ENCODE data around the gene ZNF385A. TPM values are rescaled to one million over a fixed set of nuclear protein-coding genes. Genes with fewer than 3 reads are reported as not detected.

ZNF385A gene
- total and polyA plus RNA-seq, 4 donors, result 2.5 to 4.0 (median 2.8) TPM

DNA sequence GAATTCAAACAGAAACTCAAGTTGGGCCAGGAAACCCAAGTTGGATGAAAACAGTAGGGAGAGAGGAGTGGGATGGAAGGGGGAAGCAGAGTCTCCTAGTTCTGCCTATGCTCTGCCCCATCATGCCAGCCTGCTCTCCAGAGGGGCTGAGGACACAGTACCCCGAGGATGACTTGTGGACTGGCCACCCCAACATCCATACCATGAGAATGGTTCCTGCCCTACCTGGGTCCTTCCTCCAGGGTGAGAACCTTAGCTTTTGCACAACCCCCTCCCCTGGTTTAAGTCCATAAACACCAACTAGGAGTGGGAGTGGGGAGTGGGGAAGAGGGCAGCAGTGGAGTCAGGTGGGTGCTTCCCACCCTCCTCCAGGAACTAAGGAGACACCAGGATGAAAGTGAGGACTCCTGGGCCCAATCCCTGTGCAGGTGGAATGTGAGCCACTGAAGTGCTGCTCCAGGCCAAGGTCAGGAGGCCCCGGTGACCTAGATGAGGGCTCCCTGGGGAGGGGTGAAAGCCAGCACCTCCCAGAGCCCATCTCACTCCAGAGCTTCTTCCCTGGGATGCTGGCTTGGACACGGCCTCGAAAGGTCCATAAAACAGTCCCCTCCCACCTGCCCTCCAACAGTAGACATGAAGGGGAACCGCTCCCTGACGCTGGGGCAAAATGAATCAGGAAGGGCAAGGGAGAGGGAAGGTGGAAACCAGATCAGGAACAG is 6.6 kb downstream of the ZNF385A start:
- H3K4me3 ChIP-seq (ENCODE audit: low read depth in 1 of 3, low read length in 3 of 3), result no peak overlapping the region
- peaks cover 0 to 8% (median 2%) of the 10 kb centered on the region in 4 donors for H3K36me3 ChIP-seq (ENCODE audit: control insufficient read depth in 4 of 4, insufficient read depth in 3 of 4, low read depth in 1 of 4, low read length in 3 of 4)
- H3K9me3 ChIP-seq (ENCODE audit: control insufficient read depth in 4 of 4, low read length in 3 of 4), result no peaks in the 10 kb centered on the region
- no peak overlapping the region for H3K9ac ChIP-seq (ENCODE audit: low read depth in 1 of 2, low read length in 2 of 2)
- TF ChIP-seq SP1 (IDR thresholded peaks at IDR 0.05), result no peak
- TF ChIP-seq TAF1 (conservative IDR thresholded peaks at IDR 0.05), result no peak
- TF ChIP-seq FOXA2 (IDR thresholded peaks at IDR 0.05), result no peak
- no peak for TF ChIP-seq GABPA (IDR thresholded peaks at IDR 0.05 in 1 of 2, conservative IDR thresholded peaks at IDR 0.05 in 1 of 2)
- no peak for TF ChIP-seq HNF4G (IDR thresholded peaks at IDR 0.05)
- TF ChIP-seq RAD21 (IDR thresholded peaks at IDR 0.05), result no peak
- TF ChIP-seq, protein P1, sequence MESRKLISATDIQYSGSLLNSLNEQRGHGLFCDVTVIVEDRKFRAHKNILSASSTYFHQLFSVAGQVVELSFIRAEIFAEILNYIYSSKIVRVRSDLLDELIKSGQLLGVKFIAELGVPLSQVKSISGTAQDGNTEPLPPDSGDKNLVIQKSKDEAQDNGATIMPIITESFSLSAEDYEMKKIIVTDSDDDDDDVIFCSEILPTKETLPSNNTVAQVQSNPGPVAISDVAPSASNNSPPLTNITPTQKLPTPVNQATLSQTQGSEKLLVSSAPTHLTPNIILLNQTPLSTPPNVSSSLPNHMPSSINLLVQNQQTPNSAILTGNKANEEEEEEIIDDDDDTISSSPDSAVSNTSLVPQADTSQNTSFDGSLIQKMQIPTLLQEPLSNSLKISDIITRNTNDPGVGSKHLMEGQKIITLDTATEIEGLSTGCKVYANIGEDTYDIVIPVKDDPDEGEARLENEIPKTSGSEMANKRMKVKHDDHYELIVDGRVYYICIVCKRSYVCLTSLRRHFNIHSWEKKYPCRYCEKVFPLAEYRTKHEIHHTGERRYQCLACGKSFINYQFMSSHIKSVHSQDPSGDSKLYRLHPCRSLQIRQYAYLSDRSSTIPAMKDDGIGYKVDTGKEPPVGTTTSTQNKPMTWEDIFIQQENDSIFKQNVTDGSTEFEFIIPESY (IDR thresholded peaks at IDR 0.05), result no peak
- no peak for TF ChIP-seq HNF4A (conservative IDR thresholded peaks at IDR 0.05)
- no peak for DNase-seq (ENCODE audit: low spot score)
- H3K27me3 ChIP-seq (ENCODE audit: control insufficient read depth in 4 of 4, insufficient read depth in 4 of 4, low read length in 3 of 4), result no peaks in the 10 kb centered on the region
- no peak overlapping the region for H3K27ac ChIP-seq (ENCODE audit: low read depth in 1 of 2, low read length in 2 of 2)
- WGBS, result 91% methylated on average over 6 of the region's 6 CpGs
- peaks cover 5 to 11% (median 6%) of the 10 kb centered on the region in 4 donors for H3K4me1 ChIP-seq (ENCODE audit: control insufficient read depth in 4 of 4, insufficient read depth in 4 of 4, low read length in 3 of 4)

DNA sequence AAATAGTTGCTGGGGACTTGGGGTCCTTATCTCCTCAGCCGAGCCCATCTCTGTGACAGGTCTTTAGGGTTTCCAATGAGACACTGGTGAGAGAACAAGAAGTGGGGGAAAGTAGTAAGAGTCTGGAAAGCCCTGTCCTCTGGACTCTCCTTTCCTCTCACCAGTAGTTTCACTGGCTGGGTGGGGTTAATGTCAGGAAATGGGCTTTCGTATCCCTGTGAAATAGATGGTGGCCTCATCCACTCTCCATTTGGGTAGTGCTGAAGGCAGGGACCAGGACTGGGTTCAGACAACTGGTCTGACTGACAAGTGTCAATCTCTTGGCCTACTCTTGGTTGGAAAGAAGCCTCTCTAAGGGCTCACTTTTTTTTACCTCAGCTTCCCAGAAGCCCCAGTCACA is 7.5 kb downstream of the ZNF385A start:
- H3K4me1 ChIP-seq (ENCODE audit: control insufficient read depth in 4 of 4, insufficient read depth in 4 of 4, low read length in 3 of 4), result peaks cover 5 to 11% (median 6%) of the 10 kb centered on the region in 4 donors
- H3K9ac ChIP-seq (ENCODE audit: low read depth in 1 of 2, low read length in 2 of 2), result no peak overlapping the region
- DNase-seq (ENCODE audit: low spot score), result no peak
- no peak overlapping the region for H3K27ac ChIP-seq (ENCODE audit: low read depth in 1 of 2, low read length in 2 of 2)
- no peaks in the 10 kb centered on the region for H3K9me3 ChIP-seq (ENCODE audit: control insufficient read depth in 4 of 4, low read length in 3 of 4)
- H3K27me3 ChIP-seq (ENCODE audit: control insufficient read depth in 4 of 4, insufficient read depth in 4 of 4, low read length in 3 of 4), result no peaks in the 10 kb centered on the region
- TF ChIP-seq HNF4G (IDR thresholded peaks at IDR 0.05), result no peak
- no peak for TF ChIP-seq GABPA (IDR thresholded peaks at IDR 0.05 in 1 of 2, conservative IDR thresholded peaks at IDR 0.05 in 1 of 2)
- TF ChIP-seq RAD21 (IDR thresholded peaks at IDR 0.05), result no peak
- TF ChIP-seq, protein P2, sequence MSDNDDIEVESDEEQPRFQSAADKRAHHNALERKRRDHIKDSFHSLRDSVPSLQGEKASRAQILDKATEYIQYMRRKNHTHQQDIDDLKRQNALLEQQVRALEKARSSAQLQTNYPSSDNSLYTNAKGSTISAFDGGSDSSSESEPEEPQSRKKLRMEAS (IDR thresholded peaks at IDR 0.05), result no peak
- no peak overlapping the region for H3K4me3 ChIP-seq (ENCODE audit: low read depth in 1 of 3, low read length in 3 of 3)
- H3K36me3 ChIP-seq (ENCODE audit: control insufficient read depth in 4 of 4, insufficient read depth in 3 of 4, low read depth in 1 of 4, low read length in 3 of 4), result peaks cover 0 to 8% (median 2%) of the 10 kb centered on the region in 4 donors
- 90% methylated on average over 2 of the region's 2 CpGs for WGBS

DNA sequence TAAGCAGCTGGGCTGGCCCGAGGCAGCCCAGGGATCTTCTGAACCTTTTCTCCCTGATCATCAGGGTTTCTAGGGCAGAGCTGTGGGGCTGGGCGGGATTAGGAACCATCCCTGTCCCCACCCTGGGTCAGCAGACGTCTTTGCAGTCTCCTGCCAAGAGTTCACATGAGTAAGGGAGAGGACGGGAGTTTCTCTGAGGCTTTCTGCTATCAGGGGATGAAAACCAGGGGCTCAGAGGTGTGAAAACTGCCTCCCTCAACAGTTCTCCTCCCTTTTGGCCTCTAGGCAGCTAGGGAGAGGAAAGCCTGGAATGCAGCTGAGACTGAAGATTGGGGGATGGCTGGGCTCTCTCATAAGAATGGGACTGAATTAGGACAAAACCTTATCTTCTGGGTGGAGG is 7.9 kb downstream of the ZNF385A start:
- Histone ChIP-seq H3K27ac (ENCODE audit: low read depth in 1 of 2, low read length in 2 of 2) (no peak overlapping the region), H3K9me3 (ENCODE audit: control insufficient read depth in 4 of 4, low read length in 3 of 4) (no peaks in the 10 kb centered on the region), H3K9ac (ENCODE audit: low read depth in 1 of 2, low read length in 2 of 2) (no peak overlapping the region), H3K4me3 (ENCODE audit: low read depth in 1 of 3, low read length in 3 of 3) (no peak overlapping the region), H3K36me3 (ENCODE audit: control insufficient read depth in 4 of 4, insufficient read depth in 3 of 4, low read depth in 1 of 4, low read length in 3 of 4) (peaks cover 0 to 8% (median 2%) of the 10 kb centered on the region in 4 donors), H3K27me3 (ENCODE audit: control insufficient read depth in 4 of 4, insufficient read depth in 4 of 4, low read length in 3 of 4) (no peaks in the 10 kb centered on the region), H3K4me1 (ENCODE audit: control insufficient read depth in 4 of 4, insufficient read depth in 4 of 4, low read length in 3 of 4) (peaks cover 5 to 12% (median 6%) of the 10 kb centered on the region in 4 donors)
- DNase-seq (ENCODE audit: low spot score), result no peak
- WGBS, result 88% methylated on average over 4 of the region's 4 CpGs
- TF ChIP-seq HNF4A (conservative IDR thresholded peaks at IDR 0.05) (no peak), RXRA (IDR thresholded peaks at IDR 0.05) (no peak), RAD21 (IDR thresholded peaks at IDR 0.05) (no peak), JUND (IDR thresholded peaks at IDR 0.05) (no peak)
- TF ChIP-seq, protein P2 (IDR thresholded peaks at IDR 0.05), result no peak
- TF ChIP-seq, protein P1 (IDR thresholded peaks at IDR 0.05), result no peak
- TF ChIP-seq, protein P3, sequence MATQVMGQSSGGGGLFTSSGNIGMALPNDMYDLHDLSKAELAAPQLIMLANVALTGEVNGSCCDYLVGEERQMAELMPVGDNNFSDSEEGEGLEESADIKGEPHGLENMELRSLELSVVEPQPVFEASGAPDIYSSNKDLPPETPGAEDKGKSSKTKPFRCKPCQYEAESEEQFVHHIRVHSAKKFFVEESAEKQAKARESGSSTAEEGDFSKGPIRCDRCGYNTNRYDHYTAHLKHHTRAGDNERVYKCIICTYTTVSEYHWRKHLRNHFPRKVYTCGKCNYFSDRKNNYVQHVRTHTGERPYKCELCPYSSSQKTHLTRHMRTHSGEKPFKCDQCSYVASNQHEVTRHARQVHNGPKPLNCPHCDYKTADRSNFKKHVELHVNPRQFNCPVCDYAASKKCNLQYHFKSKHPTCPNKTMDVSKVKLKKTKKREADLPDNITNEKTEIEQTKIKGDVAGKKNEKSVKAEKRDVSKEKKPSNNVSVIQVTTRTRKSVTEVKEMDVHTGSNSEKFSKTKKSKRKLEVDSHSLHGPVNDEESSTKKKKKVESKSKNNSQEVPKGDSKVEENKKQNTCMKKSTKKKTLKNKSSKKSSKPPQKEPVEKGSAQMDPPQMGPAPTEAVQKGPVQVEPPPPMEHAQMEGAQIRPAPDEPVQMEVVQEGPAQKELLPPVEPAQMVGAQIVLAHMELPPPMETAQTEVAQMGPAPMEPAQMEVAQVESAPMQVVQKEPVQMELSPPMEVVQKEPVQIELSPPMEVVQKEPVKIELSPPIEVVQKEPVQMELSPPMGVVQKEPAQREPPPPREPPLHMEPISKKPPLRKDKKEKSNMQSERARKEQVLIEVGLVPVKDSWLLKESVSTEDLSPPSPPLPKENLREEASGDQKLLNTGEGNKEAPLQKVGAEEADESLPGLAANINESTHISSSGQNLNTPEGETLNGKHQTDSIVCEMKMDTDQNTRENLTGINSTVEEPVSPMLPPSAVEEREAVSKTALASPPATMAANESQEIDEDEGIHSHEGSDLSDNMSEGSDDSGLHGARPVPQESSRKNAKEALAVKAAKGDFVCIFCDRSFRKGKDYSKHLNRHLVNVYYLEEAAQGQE (IDR thresholded peaks at IDR 0.05), result no peak
